PC-9 (cell line): ENCODE measurements around the gene UFC1. TPM values are rescaled to one million over a fixed set of nuclear protein-coding genes. Genes with fewer than 3 reads are reported as not detected.

Source experiments
- BruUV-seq: library from RNA; stranded (reverse); fragments of 400-500 nt; replicated peaks from 2 replicates; lab custom pipeline; 2021; lab: Mats Ljungman, UMichigan
- CTCF ChIA-PET: fragments of 300-600 bp; sonication (Branson Sonifier 250); formaldehyde crosslinking; loops from one replicate; lab custom pipeline; 2022; ENCODE audit warnings: antibody characterized with exemption; lab: Charles Lee
- POLR2A ChIA-PET: fragments of 300-600 bp; sonication (Branson Sonifier 250); formaldehyde crosslinking; loops from one replicate; lab custom pipeline; 2022; ENCODE audit warnings: antibody characterized with exemption; ENCODE audit not compliant: unreplicated experiment; lab: Charles Lee
- DNase-seq, 2 experiments: peaks; one replicate each; pipeline versions ENCODE4 v3.0.0 to v3.0.0-alpha.2; 2015 to 2022; ENCODE audit warnings: mixed read lengths in 1 of 2
- H2AFZ ChIP-seq: fragments of 200-600 bp; sonication (generic); 2 replicates; pipeline ENCODE4 v1.8.1; 2017; ENCODE audit warnings: antibody characterized with exemption
- H3F3A ChIP-seq: fragments of 200-600 bp; sonication (generic); 2 replicates; pipeline ENCODE4 v1.8.1; 2017; ENCODE audit warnings: antibody characterized with exemption, mild to moderate bottlenecking, low read depth; ENCODE audit not compliant: insufficient read depth
- H3K27ac ChIP-seq: fragments of 200-600 bp; sonication (generic); 2 replicates; pipeline ENCODE4 v1.6.1; 2016; ENCODE audit warnings: mixed run types
- H3K27me3 ChIP-seq: fragments of 200-600 bp; sonication (generic); 2 replicates; pipeline ENCODE4 v1.6.1; 2016; ENCODE audit warnings: low read depth, mixed run types; ENCODE audit not compliant: insufficient read depth
- H3K36me3 ChIP-seq: fragments of 200-600 bp; sonication (generic); 2 replicates; pipeline ENCODE4 v1.6.1; 2016; ENCODE audit warnings: low read depth, mixed run types
- H3K4me1 ChIP-seq: fragments of 200-600 bp; sonication (generic); replicated peaks from 2 replicates; pipeline ENCODE4 v1.6.1; 2016; ENCODE audit warnings: mixed run types; ENCODE audit not compliant: insufficient read depth
- H3K4me2 ChIP-seq: fragments of 200-600 bp; sonication (generic); 2 replicates; pipeline ENCODE4 v1.6.1; 2017; ENCODE audit warnings: mixed run types
- H3K4me3 ChIP-seq: fragments of 200-600 bp; sonication (generic); 2 replicates; pipeline ENCODE4 v1.6.1; 2016; ENCODE audit warnings: mixed run types
- H3K79me2 ChIP-seq: fragments of 200-600 bp; sonication (generic); 2 replicates; pipeline ENCODE4 v1.6.1; 2017; ENCODE audit warnings: low read depth, mixed run types
- H3K9me2 ChIP-seq: fragments of 200-600 bp; sonication (generic); 2 replicates; pipeline ENCODE4 v1.8.1; 2017; ENCODE audit warnings: mild to moderate bottlenecking; ENCODE audit not compliant: insufficient read depth
- H3K9me3 ChIP-seq: fragments of 200-600 bp; sonication (generic); 2 replicates; pipeline ENCODE4 v1.8.1; 2016; ENCODE audit warnings: low read depth; ENCODE audit not compliant: insufficient read depth
- H4K20me1 ChIP-seq: fragments of 200-600 bp; sonication (generic); 2 replicates; pipeline ENCODE4 v1.8.1; 2017; ENCODE audit not compliant: insufficient read depth
- EZH2 ChIP-seq: fragments of 200-600 bp; sonication (generic); IDR thresholded peaks from 2 replicates; pipeline ENCODE4 v1.8.0; 2017; ENCODE audit warnings: antibody characterized with exemption, low read depth
- intact Hi-C: fragments of 100-400 bp; cut with micrococcal nuclease; formaldehyde crosslinking; loops from one replicate; pipeline ENCODE4 v1.10.0; 2022; ENCODE audit not compliant: unreplicated experiment
- total RNA-seq: library from RNA; stranded (reverse); gene quantifications from 2 replicates; pipeline ENCODE4 v1.2.3, GENCODE V29; 2021
- TF ChIP-seq, protein P1 (sequence below): fragments of 200-600 bp; sonication (generic); conservative IDR thresholded peaks from 2 replicates; pipeline ENCODE4 v1.6.1; 2017; ENCODE audit warnings: mixed run types, antibody characterized with exemption, mild to moderate bottlenecking, moderate library complexity

The UFC1 gene
- total RNA-seq, 1 experiment from 2014 or later: 74.9 TPM

GRCh38 chr1:161145832-161146231 lies 7.9 kb upstream of the UFC1 start:
- TF ChIP-seq EZH2: no peak
- TF ChIP-seq, protein P1, sequence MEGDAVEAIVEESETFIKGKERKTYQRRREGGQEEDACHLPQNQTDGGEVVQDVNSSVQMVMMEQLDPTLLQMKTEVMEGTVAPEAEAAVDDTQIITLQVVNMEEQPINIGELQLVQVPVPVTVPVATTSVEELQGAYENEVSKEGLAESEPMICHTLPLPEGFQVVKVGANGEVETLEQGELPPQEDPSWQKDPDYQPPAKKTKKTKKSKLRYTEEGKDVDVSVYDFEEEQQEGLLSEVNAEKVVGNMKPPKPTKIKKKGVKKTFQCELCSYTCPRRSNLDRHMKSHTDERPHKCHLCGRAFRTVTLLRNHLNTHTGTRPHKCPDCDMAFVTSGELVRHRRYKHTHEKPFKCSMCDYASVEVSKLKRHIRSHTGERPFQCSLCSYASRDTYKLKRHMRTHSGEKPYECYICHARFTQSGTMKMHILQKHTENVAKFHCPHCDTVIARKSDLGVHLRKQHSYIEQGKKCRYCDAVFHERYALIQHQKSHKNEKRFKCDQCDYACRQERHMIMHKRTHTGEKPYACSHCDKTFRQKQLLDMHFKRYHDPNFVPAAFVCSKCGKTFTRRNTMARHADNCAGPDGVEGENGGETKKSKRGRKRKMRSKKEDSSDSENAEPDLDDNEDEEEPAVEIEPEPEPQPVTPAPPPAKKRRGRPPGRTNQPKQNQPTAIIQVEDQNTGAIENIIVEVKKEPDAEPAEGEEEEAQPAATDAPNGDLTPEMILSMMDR: no peak
- H3K36me3 ChIP-seq: no peaks in the 10 kb centered on the region
- H3K79me2 ChIP-seq: no peaks in the 10 kb centered on the region
- H3K4me2 ChIP-seq: no peak overlapping the region
- POLR2A ChIA-PET: no interaction called here
- H3K9me3 ChIP-seq: no peaks in the 10 kb centered on the region
- H3K27me3 ChIP-seq: no peaks in the 10 kb centered on the region
- no peaks in the 10 kb centered on the region for H3K9me2 ChIP-seq
- DNase-seq: no peak
- no peaks in the 10 kb centered on the region for H3K4me1 ChIP-seq
- BruUV-seq: no TSS peak
- no peak overlapping the region for H2AFZ ChIP-seq
- CTCF ChIA-PET: no interaction called here
- H3K27ac ChIP-seq: no peak overlapping the region
- H3F3A ChIP-seq: peaks cover 16% of the 10 kb centered on the region; the same call in 1 of the 2 replicates
- intact Hi-C loops: no loop called here
- H3K4me3 ChIP-seq: no peak overlapping the region
- no peaks in the 10 kb centered on the region for H4K20me1 ChIP-seq

DNA sequence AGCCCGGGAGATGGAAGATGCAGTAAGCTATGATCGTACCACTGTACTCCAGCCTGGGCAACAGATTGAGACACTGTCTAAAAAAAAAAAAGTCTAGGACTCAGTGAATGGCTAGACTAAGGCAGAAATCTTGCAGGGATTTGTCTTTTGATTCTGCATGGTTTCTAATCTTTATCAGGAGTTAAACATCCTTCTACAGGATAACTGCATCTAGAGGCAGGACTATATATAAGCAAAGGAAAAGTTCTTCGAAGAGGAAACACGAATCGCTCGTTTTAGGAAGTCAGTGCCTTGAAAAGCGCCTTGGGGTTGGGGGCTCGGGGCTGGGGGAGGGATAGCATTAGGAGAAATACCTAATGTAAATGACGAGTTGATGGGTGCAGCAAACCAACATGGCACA lies 602 bp upstream of the UFC1 start:
- no TSS peak for BruUV-seq
- Histone ChIP-seq H4K20me1 (no peaks in the 10 kb centered on the region), H3K27me3 (no peaks in the 10 kb centered on the region), H3K36me3 (peaks cover 9% of the 10 kb centered on the region; the same call in 1 of the 2 replicates), H3K4me2 (peak overlapping the region; percentile 90), H3K27ac (peak overlapping the region; percentile 99), H3K4me1 (peaks cover 4% of the 10 kb centered on the region; the same call in 1 of the 2 replicates), H3F3A (peaks cover 19% of the 10 kb centered on the region), H3K9me2 (no peaks in the 10 kb centered on the region), H3K4me3 (peak overlapping the region; percentile 86), H3K79me2 (peaks cover 14% of the 10 kb centered on the region; the same call in 1 of the 2 replicates), H2AFZ (peak overlapping the region; percentile 91), H3K9me3 (no peaks in the 10 kb centered on the region)
- CTCF ChIA-PET: no interaction called here
- intact Hi-C loops: no loop called here
- POLR2A ChIA-PET: interaction anchor here (0.6 to 1.1 kb wide), 3 partner anchors 13 to 73 kb away, joined by 3 to 15 read pairs (median 5); partner anchors contain the start of genes DEDD, PPOX and TOMM40L
- no peak for TF ChIP-seq EZH2
- TF ChIP-seq, protein P1: no peak
- no peak for DNase-seq

GRCh38 chr1:161157867-161158266 lies 4.1 kb downstream of the UFC1 start:
- Histone ChIP-seq H3F3A (peaks cover 23% of the 10 kb centered on the region), H3K27ac (no peak overlapping the region), H3K27me3 (no peaks in the 10 kb centered on the region), H3K9me2 (no peaks in the 10 kb centered on the region), H3K36me3 (peaks cover 16% of the 10 kb centered on the region), H3K79me2 (peaks cover 32% of the 10 kb centered on the region), H4K20me1 (no peaks in the 10 kb centered on the region), H3K4me3 (no peak overlapping the region), H3K4me1 (peaks cover 18% of the 10 kb centered on the region; the same call in 1 of the 2 replicates), H2AFZ (no peak overlapping the region), H3K9me3 (no peaks in the 10 kb centered on the region), H3K4me2 (no peak overlapping the region)
- ChIA-PET CTCF (no interaction called here), POLR2A (interaction anchor here (0.7 kb wide), 1 partner anchor 1030 kb away, joined by 3 read pairs; no protein-coding TSS in a partner anchor)
- TF ChIP-seq, protein P1: no peak
- TF ChIP-seq EZH2: no peak
- intact Hi-C loops: no loop called here
- BruUV-seq: no TSS peak
- no peak for DNase-seq
